Liver (tissue), 3 donors: ENCODE results near the gene MMRN1.

Experiments used
- FOXA2 ChIP-seq: IDR thresholded peaks from 2 replicates; pipeline ENCODE4 v1.6.1; 2016; ENCODE audit warnings: antibody characterized with exemption
- HNF4G ChIP-seq: IDR thresholded peaks from 2 replicates; pipeline ENCODE4 v1.6.1; 2016; ENCODE audit warnings: antibody characterized with exemption
- JUND ChIP-seq, 2 donors: IDR thresholded peaks; 2 replicates each; pipeline ENCODE4 v1.6.1; 2016; ENCODE audit warnings: antibody characterized with exemption in 2 of 2
- RAD21 ChIP-seq, 2 donors: IDR thresholded peaks; 2 replicates each; pipeline ENCODE4 v1.6.1; 2016; ENCODE audit warnings: antibody characterized with exemption in 2 of 2, mild to moderate bottlenecking in 2 of 2
- RXRA ChIP-seq, 2 donors: IDR thresholded peaks; 2 replicates each; pipeline ENCODE4 v1.6.1; 2017 to 2018; ENCODE audit warnings: antibody characterized with exemption in 2 of 2, mild to moderate bottlenecking in 1 of 2
- SP1 ChIP-seq: IDR thresholded peaks from 2 replicates; pipeline ENCODE4 v1.6.1; 2018; ENCODE audit warnings: antibody characterized with exemption, mild to moderate bottlenecking
- ZBTB33 ChIP-seq: IDR thresholded peaks from 2 replicates; pipeline ENCODE4 v1.6.1; 2016; ENCODE audit warnings: antibody characterized with exemption
- TF ChIP-seq, protein P1 (sequence below): fragments of 150-350 bp; IDR thresholded peaks from 2 replicates; pipeline ENCODE4 v1.5.1; 2017; ENCODE audit warnings: improper control_type of control experiment, low read depth, low read length; ENCODE audit not compliant: missing input control
- TF ChIP-seq, protein P2 (sequence below): IDR thresholded peaks from 2 replicates; pipeline ENCODE4 v1.6.1; 2016; ENCODE audit warnings: antibody characterized with exemption
- TF ChIP-seq, protein P3 (sequence below): IDR thresholded peaks from 2 replicates; pipeline ENCODE4 v1.6.1; 2016; ENCODE audit warnings: antibody characterized with exemption
- donor health status: healthy.
- donor health status: healthy.

- TF ChIP-seq, protein P1, sequence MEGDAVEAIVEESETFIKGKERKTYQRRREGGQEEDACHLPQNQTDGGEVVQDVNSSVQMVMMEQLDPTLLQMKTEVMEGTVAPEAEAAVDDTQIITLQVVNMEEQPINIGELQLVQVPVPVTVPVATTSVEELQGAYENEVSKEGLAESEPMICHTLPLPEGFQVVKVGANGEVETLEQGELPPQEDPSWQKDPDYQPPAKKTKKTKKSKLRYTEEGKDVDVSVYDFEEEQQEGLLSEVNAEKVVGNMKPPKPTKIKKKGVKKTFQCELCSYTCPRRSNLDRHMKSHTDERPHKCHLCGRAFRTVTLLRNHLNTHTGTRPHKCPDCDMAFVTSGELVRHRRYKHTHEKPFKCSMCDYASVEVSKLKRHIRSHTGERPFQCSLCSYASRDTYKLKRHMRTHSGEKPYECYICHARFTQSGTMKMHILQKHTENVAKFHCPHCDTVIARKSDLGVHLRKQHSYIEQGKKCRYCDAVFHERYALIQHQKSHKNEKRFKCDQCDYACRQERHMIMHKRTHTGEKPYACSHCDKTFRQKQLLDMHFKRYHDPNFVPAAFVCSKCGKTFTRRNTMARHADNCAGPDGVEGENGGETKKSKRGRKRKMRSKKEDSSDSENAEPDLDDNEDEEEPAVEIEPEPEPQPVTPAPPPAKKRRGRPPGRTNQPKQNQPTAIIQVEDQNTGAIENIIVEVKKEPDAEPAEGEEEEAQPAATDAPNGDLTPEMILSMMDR, result no peak
- TF ChIP-seq HNF4G (no peak), FOXA2 (no peak), RXRA (IDR thresholded peaks at IDR 0.05) (no peak), SP1 (no peak), JUND (IDR thresholded peaks at IDR 0.05) (no peak), RAD21 (IDR thresholded peaks at IDR 0.05) (no peak), ZBTB33 (no peak)
- TF ChIP-seq, protein P2, sequence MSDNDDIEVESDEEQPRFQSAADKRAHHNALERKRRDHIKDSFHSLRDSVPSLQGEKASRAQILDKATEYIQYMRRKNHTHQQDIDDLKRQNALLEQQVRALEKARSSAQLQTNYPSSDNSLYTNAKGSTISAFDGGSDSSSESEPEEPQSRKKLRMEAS, result no peak
- TF ChIP-seq, protein P3, sequence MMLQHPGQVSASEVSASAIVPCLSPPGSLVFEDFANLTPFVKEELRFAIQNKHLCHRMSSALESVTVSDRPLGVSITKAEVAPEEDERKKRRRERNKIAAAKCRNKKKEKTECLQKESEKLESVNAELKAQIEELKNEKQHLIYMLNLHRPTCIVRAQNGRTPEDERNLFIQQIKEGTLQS, result no peak
Observed at GRCh38 chr4:89863533-89863932, 31.1 kb upstream of the MMRN1 start.
